Common myeloid progenitor, CD34-positive (primary cell): ENCODE data around the gene AGTR2. TPM values are rescaled to one million over a fixed set of nuclear protein-coding genes. Genes with fewer than 3 reads are reported as not detected.
"Not testable (repeated sequence)": the region's sequence is repeated elsewhere in the genome, so short reads cannot be mapped to it uniquely, and the experiment has no call there.

ENCODE experiments used
- CTCF ChIA-PET: fragments of 350-600 bp; sonication (Branson Sonifier 250); formaldehyde crosslinking; loops from one replicate; lab custom pipeline; 2021; ENCODE audit warnings: antibody characterized with exemption; lab: Charles Lee
- POLR2A ChIA-PET: fragments of 350-600 bp; sonication (Branson Sonifier 250); formaldehyde crosslinking; loops from one replicate; lab custom pipeline; 2021; ENCODE audit warnings: antibody characterized with exemption; lab: Charles Lee
- DNase-seq, 3 donors: peaks; one replicate each; pipeline versions ENCODE4 v3.0.0 to v3.0.0-alpha.2; 2013
- H3K27ac ChIP-seq, 2 experiments: 1 replicate in 1 of 2; 2 replicates in 1 of 2; pipeline ENCODE4 v1.7.0; 2013; ENCODE audit warnings: inconsistent platforms in 2 of 2, low read length in 2 of 2, mild to moderate bottlenecking in 2 of 2, low read depth in 1 of 2, moderate library complexity in 1 of 2; ENCODE audit not compliant: severe bottlenecking in 2 of 2, insufficient read depth in 1 of 2, poor library complexity in 1 of 2
- H3K27me3 ChIP-seq, 5 experiments: replicated peaks in 2 of 5; 1 replicate in 3 of 5; 2 replicates in 2 of 5; pipeline versions ENCODE4 v1.6.1 to v1.7.0; 2013; ENCODE audit warnings: low read length in 4 of 5, mild to moderate bottlenecking in 2 of 5, moderate library complexity in 2 of 5, inconsistent platforms in 1 of 5; ENCODE audit not compliant: insufficient read depth in 5 of 5, control insufficient read depth in 4 of 5
- H3K36me3 ChIP-seq, 4 experiments: 1 replicate in 2 of 4; 2 replicates in 2 of 4; pipeline versions ENCODE4 v1.6.1 to v1.7.0; 2013; ENCODE audit warnings: low read length in 3 of 4, control low read depth in 1 of 4, mild to moderate bottlenecking in 1 of 4; ENCODE audit not compliant: control insufficient read depth in 4 of 4, insufficient read depth in 4 of 4
- H3K4me1 ChIP-seq, 4 experiments: 1 replicate in 3 of 4; 2 replicates in 1 of 4; pipeline versions ENCODE4 v1.6.1 to v1.7.1; 2013; ENCODE audit warnings: low read length in 3 of 4, mild to moderate bottlenecking in 3 of 4, control low read depth in 1 of 4, inconsistent platforms in 1 of 4, moderate library complexity in 1 of 4; ENCODE audit not compliant: control insufficient read depth in 4 of 4, insufficient read depth in 4 of 4; ENCODE audit errors: control extremely low read depth in 1 of 4
- H3K4me3 ChIP-seq, 7 experiments: 1 replicate in 4 of 7; 2 replicates in 3 of 7; pipeline versions ENCODE4 v1.5.1 to v1.7.0; 2013; ENCODE audit warnings: mild to moderate bottlenecking in 7 of 7, low read length in 6 of 7, moderate library complexity in 6 of 7, inconsistent platforms in 2 of 7, low read depth in 2 of 7, control low read depth in 1 of 7; ENCODE audit not compliant: insufficient read depth in 4 of 7, control insufficient read depth in 1 of 7; ENCODE audit errors: extremely low read depth in 1 of 7
- H3K9me3 ChIP-seq, 5 experiments: 1 replicate in 4 of 5; 2 replicates in 1 of 5; pipeline versions ENCODE4 v1.6.1 to v1.7.1; 2013; ENCODE audit warnings: low read length in 4 of 5, mild to moderate bottlenecking in 2 of 5, inconsistent platforms in 1 of 5, low read depth in 1 of 5, moderate library complexity in 1 of 5; ENCODE audit not compliant: control insufficient read depth in 4 of 5, insufficient read depth in 2 of 5; ENCODE audit errors: control extremely low read depth in 1 of 5
- WGBS: methylation state at CpG from one replicate; pipeline ENCODE4 v1.1.5; 2013; ENCODE audit not compliant: insufficient coverage; 5-methylcytosine and 5-hydroxymethylcytosine counted together
- polyA plus RNA-seq: library from polyadenylated mRNA; unstranded; fragments of 120-200 nt; gene quantifications from one replicate; pipeline ENCODE4 v1.2.1, GENCODE V29; 2013

Gene AGTR2
- polyA plus RNA-seq = not detected

- H3K27me3 ChIP-seq = peaks cover 0 to 5% (median 0%) of the 10 kb centered on the region in 5 experiments
- H3K4me3 ChIP-seq = no peak within 1 kb of the TSS
- no peak within 1 kb of the TSS for H3K27ac ChIP-seq
- ChIA-PET CTCF (no interaction called here), POLR2A (no interaction called here)
- no peaks in the 10 kb centered on the region for H3K9me3 ChIP-seq
- H3K36me3 ChIP-seq = no peaks in the 10 kb centered on the region
- H3K4me1 ChIP-seq = no peaks in the 10 kb centered on the region
- no peak for DNase-seq
- WGBS = no CpG with 5 or more reads among the region's 3 CpGs
These were observed at the start of gene AGTR2 for GRCh38 chrX:116170511-116170910. TSS of gene AGTR2 (plus strand) at chrX:116170744. CDS start at chrX:116172281, 1,537 bp downstream.

DNA sequence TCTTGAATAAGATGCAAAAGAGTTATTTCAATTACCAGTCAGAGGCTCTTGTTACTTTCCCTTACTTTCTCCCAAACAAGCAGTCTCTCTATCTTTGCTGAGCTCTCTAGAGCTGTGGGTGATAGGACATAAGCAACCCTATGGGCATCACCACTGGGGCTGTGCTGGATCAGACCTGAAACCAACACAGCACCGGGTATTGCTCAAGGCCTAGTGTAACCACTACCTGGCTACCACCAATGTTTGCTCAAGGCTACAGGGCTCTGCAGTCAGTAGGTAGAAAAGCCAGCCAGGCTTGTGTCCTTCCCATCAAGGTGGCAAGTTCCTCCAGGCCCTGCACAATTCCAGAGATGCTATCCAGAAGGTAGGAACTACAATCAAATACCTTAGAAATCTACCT lies 35.3 kb upstream of the AGTR2 start:
- 100% methylated on average over 1 of the region's 1 CpG for WGBS

GRCh38 chrX:116141270-116141669 lies 29.3 kb upstream of the AGTR2 start:
- H3K9me3 ChIP-seq, DNase-seq, H3K27me3 ChIP-seq, H3K4me1 ChIP-seq, POLR2A ChIA-PET, H3K36me3 ChIP-seq, H3K27ac ChIP-seq, H3K4me3 ChIP-seq, CTCF ChIA-PET: not testable (repeated sequence)
- 100% methylated on average over 1 of the region's 1 CpG for WGBS

More for the DNA sequence above, 35.3 kb upstream of the AGTR2 start:
- no peaks in the 10 kb centered on the region for H3K27me3 ChIP-seq
- DNase-seq = no peak
- no peak overlapping the region for H3K27ac ChIP-seq
- no peak overlapping the region for H3K4me3 ChIP-seq
- CTCF ChIA-PET = no interaction called here
- no peaks in the 10 kb centered on the region for H3K4me1 ChIP-seq
- POLR2A ChIA-PET = no interaction called here
- H3K9me3 ChIP-seq = no peaks in the 10 kb centered on the region
- no peaks in the 10 kb centered on the region for H3K36me3 ChIP-seq

GRCh38 chrX:116142976-116143375 lies 27.6 kb upstream of the AGTR2 start:
- DNase-seq = no peak
- Histone ChIP-seq H3K9me3 (no peaks in the 10 kb centered on the region), H3K36me3 (no peaks in the 10 kb centered on the region), H3K27ac (no peak overlapping the region), H3K4me1 (no peaks in the 10 kb centered on the region), H3K27me3 (no peaks in the 10 kb centered on the region), H3K4me3 (no peak overlapping the region)
- POLR2A ChIA-PET = no interaction called here
- WGBS = 86% methylated on average over 1 of the region's 2 CpGs
- CTCF ChIA-PET = no interaction called here

- H3K27me3 ChIP-seq = peaks cover 0 to 5% (median 0%) of the 10 kb centered on the region in 5 experiments
- 80% methylated on average over 9 of the region's 9 CpGs for WGBS
- H3K9me3 ChIP-seq = no peaks in the 10 kb centered on the region
- ChIA-PET POLR2A (no interaction called here), CTCF (no interaction called here)
- no peak for DNase-seq
- no peaks in the 10 kb centered on the region for H3K36me3 ChIP-seq
- H3K4me3 ChIP-seq = no peak overlapping the region
- H3K27ac ChIP-seq = no peak overlapping the region
- no peaks in the 10 kb centered on the region for H3K4me1 ChIP-seq
These were observed 2.4 kb downstream of the AGTR2 start for GRCh38 chrX:116172976-116173375.

DNA sequence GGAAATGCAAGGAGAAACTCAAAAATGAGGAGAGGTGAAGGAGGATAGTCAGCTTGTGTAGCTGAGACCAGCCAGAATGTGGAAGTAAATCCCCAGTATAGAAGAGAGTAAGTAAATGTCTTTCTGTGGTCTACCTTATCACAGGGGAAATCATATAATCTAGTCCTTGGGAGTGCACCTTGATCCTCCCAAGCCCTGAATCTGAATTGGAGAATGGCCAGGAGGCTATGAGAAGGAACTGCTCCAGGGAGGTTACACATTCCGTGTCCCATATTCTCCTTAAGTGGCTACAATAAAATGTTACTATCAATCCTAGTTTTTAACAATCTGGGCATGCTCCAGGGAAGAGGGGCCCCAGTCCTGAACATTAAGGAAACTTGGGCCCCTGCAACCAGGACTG lies 10.8 kb downstream of the AGTR2 start:
- Histone ChIP-seq H3K36me3 (no peaks in the 10 kb centered on the region), H3K27me3 (no peaks in the 10 kb centered on the region), H3K4me3 (no peak overlapping the region), H3K4me1 (no peaks in the 10 kb centered on the region), H3K27ac (no peak overlapping the region), H3K9me3 (peaks cover 0 to 4% (median 0%) of the 10 kb centered on the region in 5 experiments)
- CTCF ChIA-PET = no interaction called here
- POLR2A ChIA-PET = no interaction called here
- no CpG with 5 or more reads among the region's 1 CpG for WGBS
- no peak for DNase-seq

DNA sequence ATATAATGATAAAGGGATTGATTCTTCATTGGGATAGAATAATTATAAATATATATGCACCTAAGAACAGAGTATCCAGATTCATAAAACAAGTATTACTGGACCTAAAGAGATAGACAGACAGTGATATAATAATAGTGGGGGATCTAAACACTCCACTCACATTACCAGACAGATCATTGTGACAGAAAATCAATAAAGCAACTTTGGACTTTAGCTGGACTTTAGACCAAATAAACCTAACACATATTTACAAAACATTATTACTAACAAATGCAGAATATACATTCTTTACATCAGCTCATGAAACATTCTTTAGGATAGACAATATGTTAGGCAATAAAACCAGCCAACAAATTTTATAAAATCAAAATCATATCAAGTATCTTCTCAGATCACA lies 14.6 kb downstream of the AGTR2 start:
- H3K36me3 ChIP-seq = no peaks in the 10 kb centered on the region
- no peak overlapping the region for H3K4me3 ChIP-seq
- POLR2A ChIA-PET = no interaction called here
- no peak for DNase-seq
- CTCF ChIA-PET = no interaction called here
- H3K27ac ChIP-seq = no peak overlapping the region
- peaks cover 0 to 4% (median 0%) of the 10 kb centered on the region in 5 experiments for H3K9me3 ChIP-seq
- H3K4me1 ChIP-seq = no peaks in the 10 kb centered on the region
- H3K27me3 ChIP-seq = no peaks in the 10 kb centered on the region
